KMS-11 (cell line): ENCODE data around the gene SEMA3C.

Experiments
- H2AFZ ChIP-seq: fragments of 200-600 bp; sonication (generic); 2 replicates; pipeline ENCODE4 v1.6.1; 2016; ENCODE audit warnings: antibody characterized with exemption, mixed run types, low read depth
- H3K27ac ChIP-seq: fragments of 200-600 bp; sonication (generic); 2 replicates; pipeline ENCODE4 v1.6.1; 2016; ENCODE audit warnings: mild to moderate bottlenecking, mixed run types
- H3K27me3 ChIP-seq: fragments of 200-600 bp; sonication (generic); 2 replicates; pipeline ENCODE4 v1.6.1; 2017; ENCODE audit warnings: mild to moderate bottlenecking, low read depth, mixed run types, moderate library complexity; ENCODE audit not compliant: insufficient read depth
- H3K36me3 ChIP-seq: fragments of 200-600 bp; sonication (generic); 2 replicates; pipeline ENCODE4 v1.6.1; 2017; ENCODE audit warnings: mild to moderate bottlenecking, mixed run types; ENCODE audit not compliant: insufficient read depth
- H3K4me1 ChIP-seq: fragments of 200-600 bp; sonication (generic); 2 replicates; pipeline ENCODE4 v1.6.1; 2016; ENCODE audit warnings: mild to moderate bottlenecking, low read depth, mixed run types; ENCODE audit not compliant: poor library complexity, severe bottlenecking
- H3K4me2 ChIP-seq: fragments of 200-600 bp; sonication (generic); 2 replicates; pipeline ENCODE4 v1.7.0; 2016; ENCODE audit warnings: mild to moderate bottlenecking, mixed run types
- H3K4me3 ChIP-seq: fragments of 200-600 bp; sonication (generic); IDR thresholded peaks from 2 replicates; pipeline ENCODE4 v1.6.1; 2017; ENCODE audit warnings: low read depth, low read length, mixed read lengths; ENCODE audit not compliant: insufficient read depth
- H3K79me2 ChIP-seq: fragments of 200-600 bp; sonication (generic); 2 replicates; pipeline ENCODE4 v1.6.1; 2016; ENCODE audit warnings: low read depth, mixed run types; ENCODE audit not compliant: insufficient read depth
- H3K9ac ChIP-seq: fragments of 200-600 bp; sonication (generic); 2 replicates; pipeline ENCODE4 v1.6.1; 2016; ENCODE audit warnings: mild to moderate bottlenecking, mixed run types
- H4K20me1 ChIP-seq: fragments of 200-600 bp; sonication (generic); 2 replicates; pipeline ENCODE4 v1.6.1; 2016; ENCODE audit warnings: mild to moderate bottlenecking, mixed run types; ENCODE audit not compliant: insufficient read depth
- TF ChIP-seq, protein P1 (sequence below): fragments of 200-600 bp; sonication (generic); conservative IDR thresholded peaks from 2 replicates; pipeline ENCODE4 v1.6.1; 2017; ENCODE audit warnings: low read depth, mild to moderate bottlenecking, antibody characterized with exemption, low read length, moderate library complexity, mixed read lengths

SEMA3C gene

DNA sequence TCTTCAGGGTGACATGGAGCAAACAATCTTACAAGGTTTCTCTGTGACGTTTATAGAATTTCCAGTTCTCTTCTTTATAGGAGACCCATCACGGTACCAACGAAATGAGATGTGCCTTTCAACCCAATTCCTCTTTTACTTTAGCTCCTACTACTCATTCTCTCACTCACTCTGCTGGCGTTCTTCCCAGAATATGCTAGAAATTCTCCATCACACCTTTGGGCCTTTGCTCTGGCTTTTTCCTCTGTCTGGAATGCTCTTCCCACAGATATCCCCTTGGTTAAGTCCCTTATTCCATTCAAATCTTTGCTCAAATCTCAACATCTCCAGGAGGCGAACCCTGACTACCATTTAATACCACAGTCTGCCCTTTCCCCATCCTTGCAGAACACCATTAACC lies 39.0 kb downstream of the SEMA3C start:
- H3K36me3 ChIP-seq = no peaks in the 10 kb centered on the region
- no peak overlapping the region for H2AFZ ChIP-seq
- no peak overlapping the region for H3K9ac ChIP-seq
- no peaks in the 10 kb centered on the region for H3K79me2 ChIP-seq
- TF ChIP-seq, protein P1, sequence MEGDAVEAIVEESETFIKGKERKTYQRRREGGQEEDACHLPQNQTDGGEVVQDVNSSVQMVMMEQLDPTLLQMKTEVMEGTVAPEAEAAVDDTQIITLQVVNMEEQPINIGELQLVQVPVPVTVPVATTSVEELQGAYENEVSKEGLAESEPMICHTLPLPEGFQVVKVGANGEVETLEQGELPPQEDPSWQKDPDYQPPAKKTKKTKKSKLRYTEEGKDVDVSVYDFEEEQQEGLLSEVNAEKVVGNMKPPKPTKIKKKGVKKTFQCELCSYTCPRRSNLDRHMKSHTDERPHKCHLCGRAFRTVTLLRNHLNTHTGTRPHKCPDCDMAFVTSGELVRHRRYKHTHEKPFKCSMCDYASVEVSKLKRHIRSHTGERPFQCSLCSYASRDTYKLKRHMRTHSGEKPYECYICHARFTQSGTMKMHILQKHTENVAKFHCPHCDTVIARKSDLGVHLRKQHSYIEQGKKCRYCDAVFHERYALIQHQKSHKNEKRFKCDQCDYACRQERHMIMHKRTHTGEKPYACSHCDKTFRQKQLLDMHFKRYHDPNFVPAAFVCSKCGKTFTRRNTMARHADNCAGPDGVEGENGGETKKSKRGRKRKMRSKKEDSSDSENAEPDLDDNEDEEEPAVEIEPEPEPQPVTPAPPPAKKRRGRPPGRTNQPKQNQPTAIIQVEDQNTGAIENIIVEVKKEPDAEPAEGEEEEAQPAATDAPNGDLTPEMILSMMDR = no peak
- peaks cover 19% of the 10 kb centered on the region for H3K4me1 ChIP-seq
- H3K27ac ChIP-seq = no peak overlapping the region
- no peaks in the 10 kb centered on the region for H3K27me3 ChIP-seq
- no peak overlapping the region for H3K4me3 ChIP-seq
- H3K4me2 ChIP-seq = no peak overlapping the region
- H4K20me1 ChIP-seq = no peaks in the 10 kb centered on the region

DNA sequence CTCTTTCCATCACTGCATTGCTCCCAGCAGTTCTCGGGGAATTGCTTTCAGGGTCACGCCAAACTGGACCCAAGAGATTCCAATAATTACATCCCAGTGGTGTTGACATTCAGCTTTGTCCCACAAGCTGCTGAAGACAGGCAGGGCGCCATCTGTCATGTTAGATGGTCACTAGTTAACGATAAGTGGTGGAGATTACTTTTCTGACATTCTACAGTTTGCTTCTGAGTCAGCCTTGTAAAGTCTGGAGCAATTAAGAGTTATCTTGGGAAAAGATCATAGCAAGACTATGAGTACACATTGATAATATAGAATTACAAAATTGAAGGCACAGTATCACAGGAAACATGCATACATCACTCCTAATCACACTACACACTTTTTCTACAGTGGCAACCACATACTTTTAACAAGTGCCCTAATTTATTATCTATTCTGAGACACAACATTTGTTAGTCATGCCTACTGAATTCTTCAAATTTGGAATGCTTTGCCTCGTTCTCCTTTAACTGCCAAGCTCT lies 41.9 kb downstream of the SEMA3C start:
- H3K4me1 ChIP-seq = no peaks in the 10 kb centered on the region
- no peaks in the 10 kb centered on the region for H3K27me3 ChIP-seq
- H2AFZ ChIP-seq = no peak overlapping the region
- H3K79me2 ChIP-seq = no peaks in the 10 kb centered on the region
- no peak overlapping the region for H3K4me3 ChIP-seq
- no peaks in the 10 kb centered on the region for H4K20me1 ChIP-seq
- no peak overlapping the region for H3K4me2 ChIP-seq
- TF ChIP-seq, protein P1 = no peak
- no peaks in the 10 kb centered on the region for H3K36me3 ChIP-seq
- H3K27ac ChIP-seq = no peak overlapping the region
- no peak overlapping the region for H3K9ac ChIP-seq

DNA sequence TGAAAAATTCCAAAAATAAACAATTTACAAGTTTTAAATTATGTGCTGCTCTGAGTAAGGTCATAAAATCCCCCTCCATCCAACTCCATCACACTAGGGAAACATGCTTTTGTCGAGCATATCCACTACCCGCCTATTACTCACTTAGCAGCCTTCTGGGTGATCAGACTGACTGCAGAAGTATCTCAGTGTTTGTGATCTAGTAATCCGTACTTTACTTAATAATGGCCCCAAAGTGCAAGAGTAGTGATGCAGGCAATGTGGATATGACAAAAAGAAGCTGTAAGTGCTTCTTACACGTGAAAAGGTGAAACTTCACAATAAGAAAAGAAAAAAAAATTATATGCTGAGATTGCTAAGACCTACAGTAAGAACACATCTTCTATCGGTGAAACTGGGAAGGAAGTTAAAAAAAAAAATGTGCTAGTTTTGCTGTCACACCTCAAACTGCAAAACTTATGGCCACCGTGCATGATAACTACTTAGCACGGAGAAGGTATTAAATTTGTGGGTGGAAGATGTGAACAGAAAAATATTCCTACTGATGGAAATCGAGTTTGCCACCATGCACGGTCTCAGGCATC lies 43.2 kb downstream of the SEMA3C start:
- TF ChIP-seq, protein P1 = no peak
- no peaks in the 10 kb centered on the region for H4K20me1 ChIP-seq
- no peak overlapping the region for H3K4me2 ChIP-seq
- no peaks in the 10 kb centered on the region for H3K79me2 ChIP-seq
- H3K4me3 ChIP-seq = no peak overlapping the region
- no peak overlapping the region for H3K9ac ChIP-seq
- no peaks in the 10 kb centered on the region for H3K4me1 ChIP-seq
- H3K36me3 ChIP-seq = no peaks in the 10 kb centered on the region
- H3K27me3 ChIP-seq = no peaks in the 10 kb centered on the region
- H3K27ac ChIP-seq = no peak overlapping the region
- no peak overlapping the region for H2AFZ ChIP-seq

DNA sequence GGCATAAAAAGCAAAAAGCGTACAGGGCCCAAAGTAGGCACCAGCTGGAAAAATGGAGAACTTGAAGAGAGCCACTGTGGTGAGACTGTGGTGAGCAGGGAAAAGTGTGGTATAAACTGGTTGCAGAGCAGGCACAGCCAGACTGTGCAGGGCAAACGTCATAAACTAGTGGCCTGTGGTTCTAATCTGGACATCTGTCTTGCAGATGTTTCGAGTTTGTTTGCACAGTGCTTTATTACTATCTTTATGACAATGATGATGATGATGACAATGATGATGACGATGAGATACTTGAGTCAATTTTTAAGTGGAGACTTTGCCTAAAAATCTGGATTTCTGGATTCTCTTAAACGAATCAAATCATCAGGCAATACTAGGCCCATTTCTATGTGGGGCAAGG lies 45.7 kb downstream of the SEMA3C start:
- peaks cover 5% of the 10 kb centered on the region for H3K4me1 ChIP-seq
- no peak overlapping the region for H3K9ac ChIP-seq
- H3K27me3 ChIP-seq = no peaks in the 10 kb centered on the region
- no peak overlapping the region for H3K4me3 ChIP-seq
- H2AFZ ChIP-seq = no peak overlapping the region
- no peak overlapping the region for H3K27ac ChIP-seq
- H3K4me2 ChIP-seq = no peak overlapping the region
- TF ChIP-seq, protein P1 = no peak
- H4K20me1 ChIP-seq = no peaks in the 10 kb centered on the region
- no peaks in the 10 kb centered on the region for H3K79me2 ChIP-seq
- H3K36me3 ChIP-seq = no peaks in the 10 kb centered on the region
